ENCODE measurements around the gene RGMA.

GRCh38 chr15:93019971-93020370, 69.0 kb downstream of the RGMA start:
- TF ChIP-seq CTCF (IDR thresholded peaks at IDR 0.05): no peak
- TF ChIP-seq POLR2A (IDR thresholded peaks at IDR 0.05): no peak

Measured in adrenal gland (tissue), 5 donors.